Thyroid gland (tissue), 4 donors: ENCODE results near the gene B3GALT6.

Source experiments
- POLR2A ChIP-seq, 2 donors: fragments of 450-650 bp; IDR thresholded peaks; one replicate each; pipeline ENCODE4 v1.6.1; 2017; ENCODE audit warnings: antibody characterized with exemption in 2 of 2, mild to moderate bottlenecking in 2 of 2, moderate library complexity in 1 of 2
- TF ChIP-seq, protein P1 (sequence below), 6 experiments: fragments of 200-600 bp in 3 of 6; fragments of 450-650 bp in 3 of 6; sonication (generic) in 3 of 6; IDR thresholded peaks; one replicate each; pipeline ENCODE4 v1.5.1; 2016 to 2019; ENCODE audit warnings: antibody characterized with exemption in 6 of 6, mild to moderate bottlenecking in 2 of 6, inconsistent platforms in 1 of 6, moderate library complexity in 1 of 6

GRCh38 chr1:1239614-1240347, 7.7 kb downstream of the B3GALT6 start:
- TF ChIP-seq POLR2A (IDR thresholded peaks at IDR 0.05): no peak
- TF ChIP-seq, protein P1, sequence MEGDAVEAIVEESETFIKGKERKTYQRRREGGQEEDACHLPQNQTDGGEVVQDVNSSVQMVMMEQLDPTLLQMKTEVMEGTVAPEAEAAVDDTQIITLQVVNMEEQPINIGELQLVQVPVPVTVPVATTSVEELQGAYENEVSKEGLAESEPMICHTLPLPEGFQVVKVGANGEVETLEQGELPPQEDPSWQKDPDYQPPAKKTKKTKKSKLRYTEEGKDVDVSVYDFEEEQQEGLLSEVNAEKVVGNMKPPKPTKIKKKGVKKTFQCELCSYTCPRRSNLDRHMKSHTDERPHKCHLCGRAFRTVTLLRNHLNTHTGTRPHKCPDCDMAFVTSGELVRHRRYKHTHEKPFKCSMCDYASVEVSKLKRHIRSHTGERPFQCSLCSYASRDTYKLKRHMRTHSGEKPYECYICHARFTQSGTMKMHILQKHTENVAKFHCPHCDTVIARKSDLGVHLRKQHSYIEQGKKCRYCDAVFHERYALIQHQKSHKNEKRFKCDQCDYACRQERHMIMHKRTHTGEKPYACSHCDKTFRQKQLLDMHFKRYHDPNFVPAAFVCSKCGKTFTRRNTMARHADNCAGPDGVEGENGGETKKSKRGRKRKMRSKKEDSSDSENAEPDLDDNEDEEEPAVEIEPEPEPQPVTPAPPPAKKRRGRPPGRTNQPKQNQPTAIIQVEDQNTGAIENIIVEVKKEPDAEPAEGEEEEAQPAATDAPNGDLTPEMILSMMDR (IDR thresholded peaks at IDR 0.05): no peak
